ACC112 (cell line): ENCODE results near the gene PSME3.

Experiments
- H2AFZ ChIP-seq: fragments of 200-600 bp; sonication (generic); one replicate; pipeline ENCODE4 v1.6.0; 2017; ENCODE audit warnings: antibody characterized with exemption, low read length; ENCODE audit not compliant: unreplicated experiment
- H3K27ac ChIP-seq: fragments of 200-600 bp; sonication (generic); 2 replicates; pipeline ENCODE4 v1.5.1; 2014; ENCODE audit warnings: low read depth, mild to moderate bottlenecking, antibody characterized with exemption, low read length, moderate library complexity
- H3K27me3 ChIP-seq: fragments of 200-600 bp; sonication (generic); 2 replicates; pipeline ENCODE4 v1.6.1; 2014; ENCODE audit warnings: mild to moderate bottlenecking, antibody characterized with exemption, low read length, moderate library complexity, mixed read lengths; ENCODE audit not compliant: insufficient read depth
- H3K36me3 ChIP-seq: fragments of 200-600 bp; sonication (generic); 2 replicates; pipeline ENCODE4 v1.6.1; 2016; ENCODE audit warnings: mild to moderate bottlenecking, antibody characterized with exemption, low read length, moderate library complexity, mixed read lengths; ENCODE audit not compliant: insufficient read depth
- H3K4me1 ChIP-seq: fragments of 200-600 bp; sonication (generic); one replicate; pipeline ENCODE4 v1.6.1; 2016; ENCODE audit warnings: low read length, mixed read lengths; ENCODE audit not compliant: insufficient read depth, unreplicated experiment, control insufficient read depth
- H3K4me3 ChIP-seq: fragments of 200-600 bp; sonication (generic); 2 replicates; pipeline ENCODE4 v1.5.1; 2014; ENCODE audit warnings: mild to moderate bottlenecking, low read depth, low read length
- H3K79me2 ChIP-seq: fragments of 200-600 bp; sonication (generic); one replicate; pipeline ENCODE4 v1.6.0; 2016; ENCODE audit warnings: low read length; ENCODE audit not compliant: control insufficient read depth, unreplicated experiment, insufficient read depth

The PSME3 gene

DNA sequence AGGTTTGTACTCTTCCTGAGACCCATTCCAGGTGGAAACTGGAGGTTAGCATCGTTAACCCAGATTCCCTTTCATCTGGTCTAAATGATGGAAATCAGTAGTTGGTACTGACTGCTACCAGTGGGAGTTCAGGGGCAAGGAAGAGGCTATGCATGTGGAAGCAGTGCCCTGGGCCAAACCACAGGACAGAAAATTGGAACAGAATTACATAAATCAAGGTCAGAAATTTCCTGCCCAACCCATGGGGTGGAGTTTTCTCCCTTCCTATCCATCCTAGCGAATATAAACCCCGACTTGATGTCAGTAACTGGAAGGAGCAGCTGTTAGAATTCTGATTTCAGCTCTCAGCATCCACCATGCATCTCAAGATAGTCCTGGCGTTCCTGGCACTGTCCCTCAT lies 11.1 kb downstream of the PSME3 start, which contains the start of gene AOC2:
Gene AOC2 (plus strand): TSS at position 310 of the 400 bp plus-strand sequence. CDS start 47 bp downstream, at position 357.
- peaks cover 32% of the 10 kb centered on the region for H3K4me1 ChIP-seq
- H3K36me3 ChIP-seq, result peaks cover 17% of the 10 kb centered on the region; the same call in 1 of the 2 replicates
- no peaks in the 10 kb centered on the region for H3K27me3 ChIP-seq

DNA sequence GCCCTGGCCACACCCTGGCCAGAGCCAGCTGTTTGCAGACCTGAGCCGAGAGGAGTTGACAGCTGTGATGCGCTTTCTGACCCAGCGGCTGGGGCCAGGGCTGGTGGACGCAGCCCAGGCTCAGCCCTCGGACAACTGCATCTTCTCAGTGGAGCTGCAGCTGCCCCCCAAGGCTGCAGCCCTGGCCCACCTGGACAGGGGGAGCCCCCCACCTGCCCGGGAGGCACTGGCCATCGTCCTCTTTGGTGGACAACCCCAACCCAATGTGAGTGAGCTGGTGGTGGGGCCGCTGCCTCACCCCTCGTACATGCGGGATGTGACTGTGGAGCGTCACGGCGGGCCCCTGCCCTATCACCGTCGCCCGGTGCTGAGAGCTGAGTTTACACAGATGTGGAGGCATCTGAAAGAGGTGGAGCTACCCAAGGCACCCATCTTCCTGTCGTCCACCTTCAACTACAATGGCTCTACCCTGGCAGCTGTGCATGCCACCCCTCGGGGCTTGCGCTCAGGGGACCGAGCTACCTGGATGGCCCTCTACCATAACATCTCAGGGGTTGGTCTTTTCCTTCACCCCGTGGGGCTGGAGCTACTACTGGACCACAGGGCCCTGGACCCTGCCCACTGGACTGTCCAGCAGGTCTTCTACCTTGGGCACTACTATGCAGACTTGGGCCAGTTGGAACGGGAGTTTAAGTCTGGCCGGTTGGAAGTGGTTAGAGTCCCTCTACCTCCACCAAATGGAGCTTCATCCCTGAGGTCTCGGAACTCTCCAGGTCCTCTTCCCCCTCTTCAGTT lies 11.8 kb downstream of the PSME3 start:
- Histone ChIP-seq H3K36me3 (peaks cover 17% of the 10 kb centered on the region; the same call in 1 of the 2 replicates), H3K27me3 (no peaks in the 10 kb centered on the region)

More for the DNA sequence above, 11.1 kb downstream of the PSME3 start, which contains the start of gene AOC2:
- Histone ChIP-seq H3K4me3 (no peak within 1 kb of the TSS), H3K27ac (peak within 1 kb of the TSS; percentile 76), H3K79me2 (peaks cover under 1% of the 10 kb centered on the region), H2AFZ (no peak within 1 kb of the TSS)

DNA sequence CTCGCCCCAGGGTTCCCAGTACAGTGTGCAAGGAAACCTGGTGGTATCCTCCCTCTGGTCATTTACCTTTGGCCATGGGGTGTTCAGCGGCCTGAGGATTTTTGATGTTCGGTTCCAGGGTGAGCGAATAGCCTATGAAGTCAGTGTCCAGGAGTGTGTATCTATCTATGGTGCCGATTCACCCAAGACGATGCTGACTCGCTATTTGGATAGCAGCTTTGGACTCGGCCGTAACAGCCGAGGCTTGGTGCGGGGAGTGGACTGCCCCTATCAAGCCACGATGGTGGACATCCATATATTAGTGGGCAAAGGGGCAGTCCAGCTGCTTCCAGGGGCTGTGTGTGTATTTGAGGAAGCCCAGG lies 12.3 kb downstream of the PSME3 start:
- Histone ChIP-seq H3K36me3 (peaks cover 17% of the 10 kb centered on the region; the same call in 1 of the 2 replicates), H3K4me3 (no peak overlapping the region), H3K27ac (peak overlapping the region; percentile 76), H3K79me2 (no peaks in the 10 kb centered on the region), H2AFZ (no peak overlapping the region), H3K4me1 (peaks cover 36% of the 10 kb centered on the region), H3K27me3 (no peaks in the 10 kb centered on the region)

More for the DNA sequence above, 11.8 kb downstream of the PSME3 start:
- Histone ChIP-seq H3K4me1 (peaks cover 33% of the 10 kb centered on the region), H3K79me2 (no peaks in the 10 kb centered on the region), H3K4me3 (no peak overlapping the region), H3K27ac (peak overlapping the region; percentile 76), H2AFZ (no peak overlapping the region)

DNA sequence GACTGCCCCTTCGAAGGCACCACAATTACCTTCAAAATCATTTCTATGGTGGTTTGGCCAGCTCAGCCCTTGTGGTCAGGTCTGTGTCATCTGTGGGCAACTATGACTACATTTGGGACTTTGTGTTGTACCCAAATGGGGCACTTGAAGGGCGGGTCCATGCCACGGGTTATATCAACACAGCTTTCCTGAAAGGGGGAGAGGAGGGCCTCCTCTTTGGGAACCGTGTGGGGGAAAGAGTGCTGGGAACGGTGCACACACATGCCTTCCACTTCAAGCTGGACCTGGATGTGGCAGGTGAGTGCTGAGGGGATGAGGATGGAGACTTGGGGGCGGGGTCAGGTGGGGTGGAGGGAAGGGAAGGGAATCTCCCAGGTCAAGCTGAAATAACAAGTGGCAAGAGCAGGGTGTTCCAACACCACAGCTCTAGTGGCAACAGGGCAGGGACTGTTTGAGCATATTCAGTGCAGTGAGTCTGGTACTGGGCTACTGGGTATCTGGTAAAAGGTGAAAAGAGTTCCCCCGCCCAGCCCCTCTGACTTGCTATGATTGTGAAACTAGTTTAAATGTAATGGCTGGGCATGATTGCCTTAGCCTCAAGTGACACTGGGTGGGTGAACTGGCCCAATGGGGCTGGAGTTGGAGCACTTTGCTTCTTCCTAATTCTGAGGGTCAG lies 12.9 kb downstream of the PSME3 start:
- Histone ChIP-seq H3K4me1 (peaks cover 41% of the 10 kb centered on the region), H3K4me3 (no peak overlapping the region), H3K36me3 (peaks cover 16% of the 10 kb centered on the region; the same call in 1 of the 2 replicates), H2AFZ (no peak overlapping the region), H3K79me2 (no peaks in the 10 kb centered on the region), H3K27me3 (no peaks in the 10 kb centered on the region), H3K27ac (peak overlapping the region; percentile 76)

DNA sequence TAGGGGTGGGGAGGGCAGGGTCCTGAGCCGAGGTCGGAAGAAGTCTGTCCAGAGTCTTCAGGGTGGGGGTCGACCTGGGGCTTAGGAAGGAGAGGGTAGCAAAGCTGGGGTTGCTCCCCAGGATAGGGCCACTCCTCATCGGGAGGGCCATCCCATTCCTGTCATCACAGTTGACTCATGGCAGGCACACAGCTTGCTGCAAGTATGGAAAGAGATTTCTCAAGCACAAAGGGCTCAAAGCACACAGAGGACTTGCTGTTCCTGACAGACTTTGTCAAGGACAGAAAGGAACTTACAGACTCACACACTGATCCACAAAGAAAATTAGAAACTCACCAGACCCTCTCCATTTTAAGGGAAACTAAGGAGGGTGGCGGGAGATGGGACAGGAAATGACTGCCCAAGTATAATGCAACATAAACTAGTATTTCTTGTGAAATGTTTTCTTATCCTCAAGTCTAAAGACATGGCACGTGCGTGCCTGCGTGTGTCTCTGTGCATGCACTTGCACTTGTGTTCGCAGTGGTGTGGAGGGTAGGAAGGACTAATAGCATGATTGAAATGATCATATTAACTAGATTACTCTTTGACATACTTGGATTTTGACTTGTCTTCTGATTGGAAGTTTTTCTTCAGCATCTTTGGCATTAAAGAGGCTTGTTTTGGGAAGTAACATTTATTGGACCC lies 13.5 kb downstream of the PSME3 start:
- Histone ChIP-seq H3K4me3 (no peak overlapping the region), H3K4me1 (peaks cover 42% of the 10 kb centered on the region), H3K27me3 (no peaks in the 10 kb centered on the region), H3K79me2 (no peaks in the 10 kb centered on the region), H2AFZ (no peak overlapping the region), H3K36me3 (peaks cover 9% of the 10 kb centered on the region; the same call in 1 of the 2 replicates), H3K27ac (peak overlapping the region; percentile 76)

DNA sequence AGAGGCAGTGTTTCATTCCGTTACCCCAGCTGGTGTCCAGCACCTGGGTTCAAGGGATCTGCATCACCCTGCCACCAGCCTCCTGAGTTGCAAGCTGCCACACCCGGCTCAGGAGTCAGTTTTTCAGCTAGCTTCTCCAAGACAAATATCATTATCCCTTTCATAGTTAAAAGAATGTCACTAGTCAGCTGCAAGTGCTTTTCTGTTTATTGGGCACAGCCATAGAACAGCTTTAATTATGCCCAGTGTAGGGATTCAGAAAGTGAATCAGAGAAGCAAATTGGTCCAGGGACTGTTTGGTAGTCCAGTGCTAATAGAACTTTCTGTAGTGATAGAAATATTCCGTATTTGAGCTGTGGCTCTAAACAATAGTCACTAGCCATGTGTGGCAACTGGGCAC lies 14.9 kb downstream of the PSME3 start:
- H3K79me2 ChIP-seq, result no peaks in the 10 kb centered on the region
- H2AFZ ChIP-seq, result no peak overlapping the region
- no peak overlapping the region for H3K27ac ChIP-seq
- H3K36me3 ChIP-seq, result 0 out of 2 replicates have a peak, but pooled peaks cover 5% of the 10 kb centered on the region
- H3K4me1 ChIP-seq, result peaks cover 38% of the 10 kb centered on the region
- H3K27me3 ChIP-seq, result no peaks in the 10 kb centered on the region
- no peak overlapping the region for H3K4me3 ChIP-seq

DNA sequence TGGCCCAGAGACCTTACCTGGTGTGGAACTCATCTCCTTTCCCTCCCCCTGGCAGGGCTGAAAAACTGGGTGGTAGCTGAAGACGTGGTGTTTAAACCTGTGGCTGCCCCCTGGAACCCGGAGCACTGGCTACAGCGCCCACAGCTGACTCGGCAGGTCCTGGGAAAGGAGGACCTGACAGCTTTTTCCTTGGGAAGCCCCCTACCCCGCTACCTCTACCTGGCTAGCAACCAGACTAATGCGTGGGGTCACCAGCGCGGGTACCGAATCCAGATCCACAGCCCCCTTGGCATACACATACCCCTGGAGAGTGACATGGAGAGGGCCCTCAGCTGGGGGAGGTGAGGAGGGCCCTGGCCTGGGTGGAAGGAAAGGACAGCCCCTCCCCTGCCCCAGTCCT lies 15.8 kb downstream of the PSME3 start:
- H2AFZ ChIP-seq, result no peak overlapping the region
- 0 out of 2 replicates have a peak, but pooled peaks cover under 1% of the 10 kb centered on the region for H3K36me3 ChIP-seq
- H3K79me2 ChIP-seq, result no peaks in the 10 kb centered on the region
- no peaks in the 10 kb centered on the region for H3K27me3 ChIP-seq
- no peak overlapping the region for H3K4me3 ChIP-seq
- H3K27ac ChIP-seq, result no peak overlapping the region
- H3K4me1 ChIP-seq, result peaks cover 35% of the 10 kb centered on the region

DNA sequence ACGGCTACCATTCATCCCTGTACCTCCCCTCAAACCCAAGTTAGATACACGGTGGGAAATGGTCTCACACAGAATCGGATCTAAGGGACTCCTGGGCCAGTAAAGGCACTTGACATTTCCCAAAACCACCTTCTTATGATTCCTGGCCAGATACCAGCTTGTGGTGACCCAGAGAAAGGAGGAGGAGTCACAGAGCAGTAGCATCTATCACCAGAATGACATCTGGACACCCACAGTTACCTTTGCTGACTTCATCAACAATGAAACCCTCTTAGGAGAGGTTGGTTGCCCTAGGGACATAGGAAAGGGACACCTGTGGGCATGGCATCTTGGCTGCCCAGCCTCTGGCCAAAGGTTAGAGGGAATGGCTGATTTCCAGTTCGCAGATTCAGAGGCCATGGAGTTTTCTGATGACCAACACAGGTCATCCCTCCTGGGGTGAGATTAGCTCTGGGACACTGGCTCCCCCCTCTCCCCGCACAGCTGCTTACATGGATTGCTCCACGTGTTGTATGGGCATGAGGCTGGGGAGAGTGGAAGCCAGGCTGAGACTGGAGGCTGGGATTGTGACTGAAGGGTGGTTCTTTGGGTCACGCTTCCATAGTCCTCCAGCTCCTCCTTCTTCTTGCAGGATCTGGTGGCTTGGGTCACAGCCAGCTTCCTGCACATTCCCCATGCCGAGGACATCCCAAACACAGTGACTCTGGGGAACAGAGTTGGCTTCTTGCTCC lies 16.4 kb downstream of the PSME3 start:
- no peaks in the 10 kb centered on the region for H3K79me2 ChIP-seq
- H2AFZ ChIP-seq, result no peak overlapping the region
- peaks cover 34% of the 10 kb centered on the region for H3K4me1 ChIP-seq
- H3K27me3 ChIP-seq, result no peaks in the 10 kb centered on the region
- H3K36me3 ChIP-seq, result no peaks in the 10 kb centered on the region
- H3K4me3 ChIP-seq, result no peak overlapping the region
- H3K27ac ChIP-seq, result no peak overlapping the region

DNA sequence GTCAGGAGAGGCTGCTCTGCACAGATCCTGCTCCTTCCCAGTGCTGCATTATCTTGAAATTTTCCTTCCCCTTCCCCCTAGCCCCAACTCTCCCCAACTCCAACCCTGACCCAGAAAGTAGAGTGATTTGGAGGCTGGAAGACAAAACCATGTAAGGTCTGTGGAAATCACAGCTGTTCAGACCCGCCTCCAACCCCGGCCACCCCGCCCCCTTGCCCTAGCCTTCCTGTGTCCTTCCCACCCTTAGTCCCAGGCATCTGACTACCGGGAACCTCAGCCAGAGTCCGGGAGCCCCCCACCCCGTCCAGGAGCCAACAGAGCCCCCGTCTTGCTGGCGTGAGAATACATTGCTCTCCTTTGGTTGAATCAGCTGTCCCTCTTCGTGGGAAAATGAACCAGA lies 17.8 kb downstream of the PSME3 start, which contains the start of gene AOC3:
Gene AOC3 (plus strand): TSS at position 246 of the 400 bp plus-strand sequence. CDS start 145 bp downstream, at position 391.
- no peaks in the 10 kb centered on the region for H3K79me2 ChIP-seq
- no peak within 1 kb of the TSS for H2AFZ ChIP-seq
- H3K27ac ChIP-seq, result no peak within 1 kb of the TSS
- H3K36me3 ChIP-seq, result no peaks in the 10 kb centered on the region
- peaks cover 25% of the 10 kb centered on the region for H3K4me1 ChIP-seq
- no peak within 1 kb of the TSS for H3K4me3 ChIP-seq
- no peaks in the 10 kb centered on the region for H3K27me3 ChIP-seq
